Fibroblast of mammary gland (primary cell): ENCODE data around the gene KIF18A.
A peak's percentile ranks its signal among the peaks of the same experiment; 100 is the strongest.

ENCODE experiments used
- DNase-seq: peaks from one replicate; pipeline ENCODE4 v3.0.0-alpha.2; 2010; ENCODE audit warnings: low read depth
- H3K4me3 ChIP-seq: 2 replicates; pipeline ENCODE4 v1.5.1; 2011; ENCODE audit warnings: low read depth, mild to moderate bottlenecking, low read length, moderate library complexity; ENCODE audit not compliant: control insufficient read depth
- CTCF ChIP-seq: conservative IDR thresholded peaks from 2 replicates; pipeline ENCODE4 v1.5.1; 2011; ENCODE audit warnings: low read depth, low read length, inconsistent platforms; ENCODE audit not compliant: control insufficient read depth, insufficient read depth

KIF18A gene

GRCh38 chr11:28017816-28018215 is 90.1 kb downstream of the KIF18A start:
- no peak for TF ChIP-seq CTCF
- H3K4me3 ChIP-seq, result no peak overlapping the region
- peak; percentile 48 for DNase-seq

- TF ChIP-seq CTCF, result no peak
- no peak overlapping the region for H3K4me3 ChIP-seq
- no peak for DNase-seq
These were observed 96.1 kb downstream of the KIF18A start for GRCh38 chr11:28011813-28012212.

GRCh38 chr11:28009996-28010395 is 98.0 kb downstream of the KIF18A start:
- no peak for TF ChIP-seq CTCF
- no peak overlapping the region for H3K4me3 ChIP-seq
- DNase-seq, result peak; percentile 39

GRCh38 chr11:28009388-28009787 is 98.6 kb downstream of the KIF18A start:
- peak; percentile 83 for DNase-seq
- TF ChIP-seq CTCF, result no peak
- H3K4me3 ChIP-seq, result no peak overlapping the region

GRCh38 chr11:28003615-28004014 is 104.3 kb downstream of the KIF18A start:
- no peak overlapping the region for H3K4me3 ChIP-seq
- no peak for DNase-seq
- TF ChIP-seq CTCF, result no peak

GRCh38 chr11:27998552-27998951 is 109.4 kb downstream of the KIF18A start:
- TF ChIP-seq CTCF, result no peak
- DNase-seq, result no peak
- H3K4me3 ChIP-seq, result no peak overlapping the region

- H3K4me3 ChIP-seq, result no peak overlapping the region
- DNase-seq, result no peak
- no peak for TF ChIP-seq CTCF
These were observed 110.6 kb downstream of the KIF18A start for GRCh38 chr11:27997344-27997743.
